Cardiac septum (tissue), 1 donor: ENCODE data around the gene FKBP5. TPM values are rescaled to one million over a fixed set of nuclear protein-coding genes. Genes with fewer than 3 reads are reported as not detected.
"Not testable (repeated sequence)": the region's sequence is repeated elsewhere in the genome, so short reads cannot be mapped to it uniquely, and the experiment has no call there.

Experiments used
- DNase-seq: peaks from one replicate; pipeline ENCODE4 v3.0.0-alpha.2; 2020; ENCODE audit warnings: low spot score
- intact Hi-C: fragments of 100-400 bp; cut with DNase I; formaldehyde crosslinking; loops from one replicate; pipeline ENCODE4 v1.14.0; 2022
- total RNA-seq: library from RNA; stranded (reverse); fragmentation: NEBNext Ultra II Directional; extraction: Animal tissue kit (Norgen Biotek cat#: 25700); gene quantifications from one replicate; pipeline ENCODE4 v1.2.1, GENCODE V29; 2021
- donor health status: DM: no; HTN: no; CAD: no.

The FKBP5 gene
- total RNA-seq, 1 donor from 2014 or later: 29.7 TPM

- DNase-seq: no peak
- intact Hi-C loops: no loop called here
Measured at GRCh38 chr6:35573495-35574110, 115.1 kb downstream of the FKBP5 start.

- DNase-seq, intact Hi-C loops: not testable (repeated sequence)
Measured at GRCh38 chr6:35570885-35571330, 117.8 kb downstream of the FKBP5 start.

- no peak for DNase-seq
- intact Hi-C loops: no loop called here
Measured at GRCh38 chr6:35569011-35569461, 119.7 kb downstream of the FKBP5 start.

- intact Hi-C loops: no loop called here
- DNase-seq: no peak
Measured at GRCh38 chr6:35566794-35567193, 121.9 kb downstream of the FKBP5 start.

GRCh38 chr6:35564733-35565132 lies 124.0 kb downstream of the FKBP5 start:
- DNase-seq: no peak
- intact Hi-C loops: no loop called here

- DNase-seq: no peak
- intact Hi-C loops: no loop called here
Measured at GRCh38 chr6:35562060-35562459, 126.7 kb downstream of the FKBP5 start.

GRCh38 chr6:35561113-35561512 lies 127.6 kb downstream of the FKBP5 start:
- DNase-seq: no peak
- intact Hi-C loops: no loop called here

GRCh38 chr6:35558571-35558970 lies 130.1 kb downstream of the FKBP5 start:
- DNase-seq: no peak
- intact Hi-C loops: no loop called here

GRCh38 chr6:35557239-35557638 lies 131.5 kb downstream of the FKBP5 start:
- intact Hi-C loops: no loop called here
- no peak for DNase-seq

GRCh38 chr6:35554811-35555210 lies 133.9 kb downstream of the FKBP5 start:
- intact Hi-C loops: no loop called here
- no peak for DNase-seq

- DNase-seq: no peak
- intact Hi-C loops: no loop called here
Measured at GRCh38 chr6:35553315-35553714, 135.4 kb downstream of the FKBP5 start.

GRCh38 chr6:35552285-35552917 lies 136.3 kb downstream of the FKBP5 start:
- intact Hi-C loops: no loop called here
- DNase-seq: no peak

- DNase-seq: no peak
- intact Hi-C loops: no loop called here
Measured at GRCh38 chr6:35550437-35550836, 138.3 kb downstream of the FKBP5 start.

- DNase-seq: no peak
- intact Hi-C loops: no loop called here
Measured at GRCh38 chr6:35547676-35548075, 141.0 kb downstream of the FKBP5 start.

- no peak for DNase-seq
- intact Hi-C loops: no loop called here
Measured at GRCh38 chr6:35544769-35545361, 143.8 kb downstream of the FKBP5 start.

GRCh38 chr6:35543459-35544193 lies 145.1 kb downstream of the FKBP5 start:
- intact Hi-C loops: no loop called here
- no peak for DNase-seq

GRCh38 chr6:35541836-35542235 lies 146.9 kb downstream of the FKBP5 start:
- intact Hi-C loops: no loop called here

GRCh38 chr6:35539223-35539622 lies 149.5 kb downstream of the FKBP5 start:
- intact Hi-C loops: no loop called here
- DNase-seq: no peak

More at GRCh38 chr6:35541836-35542235, 146.9 kb downstream of the FKBP5 start:
- DNase-seq: no peak

- DNase-seq, intact Hi-C loops: not testable (repeated sequence)
Measured at GRCh38 chr6:35535847-35536246, 152.9 kb downstream of the FKBP5 start.

GRCh38 chr6:35534407-35535170 lies 154.1 kb downstream of the FKBP5 start:
- DNase-seq: no peak
- intact Hi-C loops: no loop called here
